SU-DHL-6 (cell line): Measurements from ENCODE around the gene MCEE.
"Not testable (repeated sequence)": the region's sequence is repeated elsewhere in the genome, so short reads cannot be mapped to it uniquely, and the experiment has no call there.

Experiments
- H2AFZ ChIP-seq: fragments of 200-600 bp; sonication (generic); 2 replicates; pipeline ENCODE4 v1.6.1; 2014; ENCODE audit warnings: low read depth, mild to moderate bottlenecking, moderate library complexity, mixed read lengths, antibody characterized with exemption, low read length; ENCODE audit not compliant: severe bottlenecking
- H3F3A ChIP-seq: fragments of 200-600 bp; shearing (Covaris generic); 2 replicates; pipeline ENCODE4 v1.6.0; 2016; ENCODE audit warnings: antibody characterized with exemption, mild to moderate bottlenecking; ENCODE audit not compliant: insufficient read depth
- H3K27ac ChIP-seq: fragments of 200-600 bp; sonication (generic); 2 replicates; pipeline ENCODE4 v1.5.1; 2016; ENCODE audit warnings: low read depth, mild to moderate bottlenecking, low read length, moderate library complexity, mixed read lengths
- H3K27me3 ChIP-seq: fragments of 200-600 bp; sonication (generic), shearing (Covaris generic); 2 replicates; pipeline ENCODE4 v1.6.0; 2014; ENCODE audit warnings: mild to moderate bottlenecking, low read length
- H3K36me3 ChIP-seq: fragments of 200-600 bp; sonication (generic); 2 replicates; pipeline ENCODE4 v1.6.1; 2014; ENCODE audit warnings: mild to moderate bottlenecking, low read length, mixed read lengths
- H3K4me2 ChIP-seq: fragments of 300-600, 200-600 bp; shearing (Covaris generic), sonication (generic); 2 replicates; pipeline ENCODE4 v1.6.0; 2014; ENCODE audit warnings: low read length, low read depth, mild to moderate bottlenecking; ENCODE audit not compliant: poor library complexity, severe bottlenecking
- H3K4me3 ChIP-seq: fragments of 200-600 bp; sonication (generic); 2 replicates; pipeline ENCODE4 v1.5.1; 2014; ENCODE audit warnings: antibody characterized with exemption, low read length, mild to moderate bottlenecking, mixed read lengths; ENCODE audit not compliant: insufficient read depth, poor library complexity, severe bottlenecking
- H3K79me2 ChIP-seq: fragments of 200-600 bp; sonication (generic); 2 replicates; pipeline ENCODE4 v1.6.1; 2014; ENCODE audit warnings: mild to moderate bottlenecking, low read length, moderate library complexity; ENCODE audit not compliant: insufficient read depth
- H3K9ac ChIP-seq: fragments of 200-600 bp; sonication (generic); 2 replicates; pipeline ENCODE4 v1.7.0; 2014; ENCODE audit warnings: mild to moderate bottlenecking, low read length
- H3K9me2 ChIP-seq: fragments of 200-600 bp; sonication (generic); replicated peaks from 2 replicates; pipeline ENCODE4 v1.6.1; 2014; ENCODE audit warnings: low read length; ENCODE audit not compliant: insufficient read depth
- H3K9me3 ChIP-seq: fragments of 200-600 bp; sonication (generic); 2 replicates; pipeline ENCODE4 v1.6.1; 2014; ENCODE audit warnings: low read length, mixed read lengths; ENCODE audit not compliant: insufficient read depth
- H4K20me1 ChIP-seq: fragments of 200-600 bp; sonication (generic); 2 replicates; pipeline ENCODE4 v1.6.1; 2014; ENCODE audit warnings: low read depth, mild to moderate bottlenecking, antibody characterized with exemption, low read length, moderate library complexity, mixed read lengths
- CTCF ChIP-seq: fragments of 200-600 bp; sonication (generic); IDR thresholded peaks from one replicate; pipeline ENCODE4 v1.5.1; 2017; ENCODE audit warnings: antibody characterized with exemption, mild to moderate bottlenecking, low read length, moderate library complexity; ENCODE audit not compliant: insufficient read depth, poor library complexity, severe bottlenecking
- EZH2phosphoT487 ChIP-seq: fragments of 200-600 bp; sonication (generic), shearing (Covaris generic); conservative IDR thresholded peaks from 2 replicates; pipeline ENCODE4 v1.6.1; 2018; ENCODE audit warnings: mild to moderate bottlenecking, antibody characterized with exemption, low read length, moderate library complexity, mixed read lengths

The MCEE gene

GRCh38 chr2:71100195-71100964 lies 29.6 kb downstream of the MCEE start:
- Histone ChIP-seq H4K20me1 (no peaks in the 10 kb centered on the region), H3K27me3 (no peaks in the 10 kb centered on the region), H3K4me3 (no peak overlapping the region), H3K27ac (no peak overlapping the region), H3K9ac (no peak overlapping the region), H3K36me3 (no peaks in the 10 kb centered on the region), H3K79me2 (no peaks in the 10 kb centered on the region), H2AFZ (no peak overlapping the region), H3K9me3 (no peaks in the 10 kb centered on the region), H3K9me2 (no peaks in the 10 kb centered on the region), H3K4me2 (no peak overlapping the region), H3F3A (no peaks in the 10 kb centered on the region)
- TF ChIP-seq EZH2phosphoT487 (no peak), CTCF (peak; percentile 35)

DNA sequence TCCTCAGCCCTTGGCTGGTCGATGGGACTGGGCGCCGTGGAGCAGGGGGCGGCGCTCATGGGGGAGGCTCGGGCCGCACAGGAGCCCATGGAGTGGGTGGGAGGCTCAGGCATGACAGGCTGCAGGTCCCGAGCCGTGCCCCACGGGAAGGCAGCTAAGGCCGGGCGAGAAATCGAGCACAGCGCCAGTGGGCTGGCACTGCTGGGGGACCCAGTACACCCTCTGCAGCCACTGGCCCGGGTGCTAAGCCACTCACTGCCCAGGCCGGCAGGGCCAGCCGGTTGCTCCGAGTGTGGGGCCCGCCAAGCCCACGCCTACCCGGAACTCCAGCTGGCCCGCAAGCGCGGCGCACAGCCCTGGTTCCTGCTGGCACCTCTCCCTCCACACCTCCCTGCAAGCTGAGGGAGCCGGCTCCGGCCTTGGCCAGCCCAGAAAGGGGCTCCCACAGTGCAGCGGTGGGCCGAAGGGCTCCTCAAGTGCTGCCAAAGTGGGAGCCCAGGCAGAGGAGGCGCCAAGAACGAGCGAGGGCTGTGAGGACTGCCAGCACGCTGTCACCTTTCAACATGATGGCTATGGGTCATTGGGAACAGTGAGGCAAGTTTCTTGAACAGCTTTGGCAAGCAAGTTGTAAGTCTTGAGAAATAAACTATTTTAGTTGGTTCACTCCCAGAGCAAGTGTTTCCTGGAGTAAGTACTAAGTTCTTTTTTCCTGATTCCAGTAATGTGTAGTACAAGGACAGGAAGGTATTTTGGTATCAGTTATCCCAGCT lies 37.4 kb downstream of the MCEE start:
- H3K4me2 ChIP-seq, H2AFZ ChIP-seq, H3K79me2 ChIP-seq, H3K9me2 ChIP-seq, H3K9ac ChIP-seq, H3K27me3 ChIP-seq, H3F3A ChIP-seq, H4K20me1 ChIP-seq, H3K9me3 ChIP-seq, H3K36me3 ChIP-seq, H3K4me3 ChIP-seq, H3K27ac ChIP-seq: not testable (repeated sequence)

- not testable (repeated sequence) for H3F3A ChIP-seq, H3K27me3 ChIP-seq, H3K9ac ChIP-seq, H3K9me2 ChIP-seq, H3K4me3 ChIP-seq, H3K79me2 ChIP-seq, H4K20me1 ChIP-seq, H2AFZ ChIP-seq, H3K4me2 ChIP-seq, H3K9me3 ChIP-seq, H3K27ac ChIP-seq, H3K36me3 ChIP-seq
Observed at GRCh38 chr2:71091808-71092207, 38.2 kb downstream of the MCEE start.

- not testable (repeated sequence) for H3K9me3 ChIP-seq, H3K9me2 ChIP-seq, H2AFZ ChIP-seq, H3K79me2 ChIP-seq, H3K27ac ChIP-seq, H4K20me1 ChIP-seq, H3K36me3 ChIP-seq, H3F3A ChIP-seq, H3K9ac ChIP-seq, H3K4me3 ChIP-seq, H3K27me3 ChIP-seq, H3K4me2 ChIP-seq
Observed at GRCh38 chr2:71089475-71089874, 40.6 kb downstream of the MCEE start.

DNA sequence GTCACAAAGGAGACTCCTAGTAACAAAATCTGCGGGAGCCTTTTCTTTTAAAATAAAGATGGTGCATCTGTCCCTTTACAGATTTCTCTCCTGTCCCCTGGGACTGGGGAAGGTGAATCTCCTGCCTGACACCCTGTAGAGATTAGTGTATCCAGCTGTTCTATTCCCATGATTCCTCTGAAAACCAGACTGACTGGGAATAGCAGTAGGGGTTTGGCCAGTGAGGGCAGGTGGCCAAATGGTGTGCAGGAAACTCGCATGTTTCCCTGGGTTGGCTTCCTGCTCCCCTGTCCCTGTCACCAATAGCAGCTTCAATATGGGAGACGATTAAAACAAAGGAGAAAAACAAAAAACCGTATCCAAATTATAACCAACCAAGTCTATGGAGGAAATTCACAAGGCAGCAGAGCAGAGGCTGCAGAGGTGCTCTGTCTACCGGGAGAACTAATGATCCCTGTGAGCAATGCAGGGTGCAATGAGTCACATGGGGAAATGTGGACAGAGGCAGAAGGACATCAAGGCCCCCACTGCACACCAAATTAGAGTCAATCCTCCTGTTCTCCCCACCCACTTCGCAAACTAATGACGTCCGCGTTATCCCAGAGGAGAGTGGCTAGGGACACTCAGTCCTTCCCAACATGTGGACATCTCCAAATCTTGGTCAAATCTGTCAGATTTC lies 44.6 kb downstream of the MCEE start:
- H3K27ac ChIP-seq, H3K79me2 ChIP-seq, H3F3A ChIP-seq, H3K9ac ChIP-seq, H3K4me2 ChIP-seq, H3K27me3 ChIP-seq, H3K4me3 ChIP-seq, H3K9me2 ChIP-seq, H3K36me3 ChIP-seq, H4K20me1 ChIP-seq, H2AFZ ChIP-seq, H3K9me3 ChIP-seq: not testable (repeated sequence)

DNA sequence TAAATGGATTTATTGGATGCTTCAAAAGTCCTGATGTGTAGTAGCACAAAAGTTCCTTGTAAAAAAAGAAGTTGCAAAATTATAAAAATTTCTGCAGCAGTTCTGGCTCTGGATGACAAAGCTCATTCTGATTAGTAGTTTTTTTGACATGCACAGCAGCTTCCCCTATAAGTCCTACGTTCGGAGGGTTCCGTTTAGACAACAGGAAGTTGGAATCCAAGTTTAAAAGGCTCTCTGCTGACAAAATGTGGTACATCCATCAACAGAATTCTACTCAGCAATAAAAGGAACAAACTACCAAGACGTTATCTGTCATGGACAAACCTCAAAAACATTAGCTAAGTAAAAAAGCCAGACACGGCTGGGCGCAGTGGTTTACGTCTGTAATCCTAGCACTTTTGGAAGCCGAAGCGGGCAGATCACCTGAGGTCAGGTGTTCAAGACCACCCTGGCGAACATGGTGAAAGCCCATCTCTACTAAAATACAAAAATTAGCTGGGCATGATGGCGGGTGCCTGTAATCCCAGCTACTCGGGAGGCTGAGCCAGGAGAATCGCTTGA lies 46.2 kb downstream of the MCEE start:
- not testable (repeated sequence) for H3K4me2 ChIP-seq, H3K9ac ChIP-seq, H3K27me3 ChIP-seq, H4K20me1 ChIP-seq, H3K36me3 ChIP-seq, H3F3A ChIP-seq, H3K4me3 ChIP-seq, H3K9me2 ChIP-seq, H3K79me2 ChIP-seq, H3K9me3 ChIP-seq, H3K27ac ChIP-seq, H2AFZ ChIP-seq

DNA sequence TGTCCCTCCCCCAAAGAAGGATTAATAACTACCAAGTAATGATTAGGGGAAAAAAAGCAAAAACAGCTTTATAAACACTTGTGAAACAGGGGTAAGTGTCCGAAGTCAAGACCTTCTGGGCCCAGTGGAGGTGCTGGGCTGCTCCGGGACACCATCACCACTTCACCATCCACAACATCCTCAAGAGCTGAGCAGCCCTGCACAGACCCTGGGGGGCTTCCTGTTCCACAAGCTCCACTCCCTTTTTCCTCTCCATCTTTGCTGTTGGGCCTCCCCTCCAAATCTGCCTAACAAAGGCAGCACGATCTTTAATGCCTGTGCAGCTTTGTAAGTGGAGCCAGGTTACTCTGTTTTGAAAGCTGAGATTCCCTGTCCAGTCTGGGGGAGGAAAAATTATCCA lies 46.7 kb downstream of the MCEE start:
- H3K79me2 ChIP-seq, H3K27me3 ChIP-seq, H3K9me3 ChIP-seq, H3K9me2 ChIP-seq, H3K9ac ChIP-seq, H3F3A ChIP-seq, H3K4me2 ChIP-seq, H4K20me1 ChIP-seq, H3K27ac ChIP-seq, H3K36me3 ChIP-seq, H3K4me3 ChIP-seq, H2AFZ ChIP-seq: not testable (repeated sequence)
